GM19238 (cell line): ENCODE measurements around the gene EPB41L4A.

Source experiments
- DNase-seq: peaks from one replicate; pipeline ENCODE4 v3.0.0; 2011; ENCODE audit warnings: low spot score; ENCODE audit not compliant: insufficient read length

Gene EPB41L4A

DNA sequence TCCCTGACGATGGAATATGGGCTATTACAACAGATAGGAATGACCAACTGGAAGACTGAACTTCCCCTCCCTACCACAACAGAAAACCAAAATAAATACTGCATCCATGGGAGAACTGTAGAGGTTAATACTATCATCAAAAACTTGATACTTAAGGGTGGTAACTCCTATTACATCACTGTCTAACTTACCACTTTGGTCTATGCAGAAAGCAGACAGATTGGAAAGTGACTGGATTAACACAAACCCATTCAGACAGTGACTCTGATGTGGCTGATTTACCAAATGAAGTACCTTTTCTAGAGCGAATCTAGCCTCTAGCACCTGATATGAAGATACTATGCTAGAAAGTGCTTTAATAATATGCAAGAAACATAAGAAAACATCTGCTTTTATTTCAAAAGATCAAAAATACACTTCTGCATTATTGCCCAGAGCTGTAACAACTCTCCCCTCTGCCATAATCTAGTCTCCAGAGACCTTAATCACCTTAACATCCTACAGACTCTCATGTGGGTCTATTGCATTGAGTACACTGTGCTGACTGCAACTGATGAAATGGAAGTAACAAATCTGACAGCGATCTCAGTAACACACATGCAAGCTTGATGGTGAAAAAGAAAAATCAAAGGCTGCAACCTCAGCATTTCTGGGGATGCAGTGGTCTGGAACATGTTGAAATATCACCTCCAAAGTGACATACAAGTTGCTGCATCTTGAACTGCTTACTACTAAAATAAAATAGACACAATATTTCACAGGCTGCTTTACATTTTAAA is 62.7 kb downstream of the EPB41L4A start:
- DNase-seq, result no peak

DNA sequence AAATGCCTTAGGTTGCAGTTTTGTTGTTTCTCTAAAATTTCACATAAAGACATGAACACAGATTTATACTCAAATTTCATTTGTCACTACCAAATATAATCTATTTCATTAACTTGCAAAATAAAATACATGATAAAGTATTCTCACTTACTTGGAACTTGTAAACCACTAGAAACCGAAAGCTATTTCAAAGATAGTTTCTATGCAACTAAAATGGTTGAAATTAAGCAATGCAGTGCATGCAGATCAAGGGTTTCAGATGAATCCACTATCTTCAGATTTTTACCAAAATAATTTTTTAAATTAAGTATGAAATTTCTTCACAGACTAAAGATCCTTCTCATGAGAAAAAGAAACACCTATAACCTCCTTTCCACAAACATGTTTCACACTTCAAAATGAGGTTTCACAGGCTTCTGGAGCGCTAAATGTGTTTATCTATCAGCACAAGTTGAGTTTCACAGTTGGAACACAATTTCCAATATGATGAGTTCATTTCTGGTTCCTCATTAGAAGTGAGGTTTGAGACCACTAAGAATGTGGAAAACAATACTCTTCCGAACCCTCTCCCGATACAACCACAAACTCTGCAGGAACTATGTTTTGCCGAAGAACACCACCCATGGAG is 63.9 kb downstream of the EPB41L4A start:
- DNase-seq, result no peak

DNA sequence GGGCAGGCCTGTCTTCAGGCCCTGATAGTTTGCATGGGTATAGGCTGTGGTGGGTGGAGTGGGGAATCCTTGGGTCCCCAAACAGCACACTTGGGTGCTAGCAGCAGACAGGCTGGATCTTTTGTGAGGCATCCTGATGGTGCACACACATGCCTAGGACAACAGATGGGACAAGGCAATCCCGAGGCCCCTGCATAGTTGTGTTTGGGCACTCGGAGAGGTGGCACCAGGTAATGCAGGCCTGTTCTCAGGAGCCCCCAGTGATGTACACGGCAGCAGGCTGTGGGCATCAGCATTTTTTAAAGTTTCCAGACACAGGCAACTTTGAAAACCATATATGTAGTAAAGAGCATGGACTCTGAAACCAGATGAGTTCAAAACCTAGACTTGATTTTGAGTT is 65.4 kb downstream of the EPB41L4A start:
- DNase-seq, result no peak

DNA sequence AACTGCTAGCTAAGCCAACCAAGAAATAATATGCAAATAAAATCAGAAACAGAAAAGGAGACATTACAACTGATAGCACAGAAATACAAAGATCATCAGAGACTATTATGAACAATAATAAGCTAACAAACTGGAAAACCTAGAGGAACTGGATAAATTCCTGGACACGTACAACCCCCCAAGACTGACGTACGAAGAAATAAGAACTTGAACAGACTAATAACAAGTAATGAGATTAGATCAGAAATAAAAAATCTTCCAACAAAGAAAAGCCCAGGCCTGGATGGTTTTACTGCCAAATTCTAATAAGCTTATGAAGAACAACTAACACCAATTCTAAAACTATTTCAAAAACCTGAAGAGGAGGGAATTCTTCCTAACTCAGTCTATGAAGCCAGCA is 67.9 kb downstream of the EPB41L4A start:
- DNase-seq, result no peak

DNA sequence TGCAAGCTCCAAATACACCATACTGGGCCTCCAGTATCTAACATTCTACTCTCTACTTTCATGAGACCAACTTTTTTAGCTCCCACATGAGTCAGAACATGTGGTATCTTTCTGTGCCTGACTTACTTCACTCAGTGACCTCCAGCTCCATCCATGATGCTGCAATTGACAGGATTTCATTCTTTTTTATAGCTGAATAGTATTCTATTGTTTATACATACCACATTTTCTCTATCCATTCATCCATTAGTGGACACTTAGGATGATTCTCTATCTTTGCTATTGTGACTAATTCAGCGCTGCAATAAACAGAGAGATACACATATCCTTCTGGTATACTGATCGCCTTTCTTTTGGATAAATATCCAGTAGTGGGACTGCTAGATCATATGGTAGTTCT is 68.5 kb downstream of the EPB41L4A start:
- DNase-seq, result no peak

DNA sequence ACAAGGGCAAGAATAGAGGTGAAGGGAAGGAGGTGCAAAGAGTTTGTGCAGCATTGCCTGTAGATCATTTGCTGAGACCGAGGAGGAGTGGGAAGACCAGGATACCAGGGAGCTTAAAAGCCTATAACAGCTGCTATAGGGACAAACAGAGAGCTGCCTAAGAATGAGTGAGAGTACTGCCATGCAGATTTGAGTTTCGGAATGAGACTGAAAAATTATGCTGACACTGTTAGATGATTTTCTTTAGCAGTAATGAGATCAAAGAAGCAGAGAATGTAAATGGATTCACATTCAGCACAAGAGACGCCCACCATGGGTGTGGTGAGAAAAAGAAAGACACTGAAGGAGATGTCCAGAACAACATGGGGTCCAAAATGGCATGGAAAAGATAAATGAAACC is 69.7 kb downstream of the EPB41L4A start:
- DNase-seq, result no peak

DNA sequence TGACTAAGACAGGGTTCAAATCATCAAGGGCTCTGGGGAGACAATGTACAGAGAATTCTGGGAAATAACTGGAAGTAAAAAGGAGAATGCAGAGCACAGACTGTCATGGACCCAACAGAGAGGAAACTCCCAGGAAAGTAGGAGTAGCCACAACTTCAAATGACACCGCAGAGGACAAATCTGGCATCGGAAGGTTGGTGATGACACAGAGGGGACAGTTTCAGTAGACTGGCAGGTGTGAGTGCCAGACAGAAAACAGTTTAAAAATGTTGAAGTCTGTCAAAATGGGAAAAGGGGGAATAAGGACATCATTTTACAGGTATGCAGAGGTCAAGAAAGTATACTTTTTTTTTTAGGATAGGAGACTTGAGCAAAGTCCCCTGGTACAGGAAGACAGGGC is 70.2 kb downstream of the EPB41L4A start:
- DNase-seq, result no peak

DNA sequence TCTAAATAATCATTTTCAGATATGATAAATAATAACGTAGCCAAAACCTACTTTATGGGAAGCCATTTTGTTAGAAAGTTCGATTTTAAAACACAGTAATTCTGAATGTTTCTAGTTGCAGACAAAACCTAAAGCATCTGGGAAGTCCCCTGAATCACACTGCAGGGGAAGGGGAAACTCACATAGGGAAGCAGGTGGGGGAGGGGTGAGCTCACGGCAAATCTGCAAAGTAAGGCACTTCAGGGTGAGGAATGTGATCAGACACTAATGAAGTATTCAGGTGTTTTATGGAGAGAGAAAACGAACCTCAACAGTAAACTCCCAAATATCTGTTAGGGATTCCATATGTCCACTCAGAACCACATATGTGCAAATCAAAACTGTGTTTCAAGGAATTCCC is 70.7 kb downstream of the EPB41L4A start:
- DNase-seq, result no peak

DNA sequence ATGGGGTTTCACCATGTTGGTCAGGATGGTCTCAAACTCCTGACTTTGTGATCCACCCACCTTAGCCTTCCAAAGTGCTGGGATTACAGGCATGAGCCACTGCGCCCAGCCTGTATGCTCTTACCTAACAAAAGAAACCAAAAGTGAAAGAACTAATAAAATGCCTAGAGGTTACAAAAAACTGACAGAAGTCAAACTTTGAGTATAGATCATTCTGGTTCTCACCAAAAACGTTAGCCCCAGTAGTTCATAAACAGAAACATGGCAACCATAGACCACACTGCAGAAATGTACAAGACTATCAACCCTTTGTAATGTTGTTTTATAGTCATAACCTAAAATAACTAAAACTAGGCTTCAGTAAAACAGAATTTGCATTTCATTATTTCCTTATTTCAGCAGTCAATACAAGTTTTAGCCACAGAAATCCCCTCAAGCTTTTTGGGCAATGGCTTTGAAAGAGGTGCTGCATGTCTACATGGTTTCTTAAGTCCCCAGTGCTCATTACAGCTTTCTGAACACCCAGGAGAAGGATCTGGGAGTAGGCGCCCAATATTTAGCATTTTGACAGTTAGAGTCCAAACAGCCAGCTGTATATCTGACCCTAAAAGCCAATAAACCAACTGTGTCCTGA is 72.5 kb downstream of the EPB41L4A start:
- DNase-seq, result no peak

DNA sequence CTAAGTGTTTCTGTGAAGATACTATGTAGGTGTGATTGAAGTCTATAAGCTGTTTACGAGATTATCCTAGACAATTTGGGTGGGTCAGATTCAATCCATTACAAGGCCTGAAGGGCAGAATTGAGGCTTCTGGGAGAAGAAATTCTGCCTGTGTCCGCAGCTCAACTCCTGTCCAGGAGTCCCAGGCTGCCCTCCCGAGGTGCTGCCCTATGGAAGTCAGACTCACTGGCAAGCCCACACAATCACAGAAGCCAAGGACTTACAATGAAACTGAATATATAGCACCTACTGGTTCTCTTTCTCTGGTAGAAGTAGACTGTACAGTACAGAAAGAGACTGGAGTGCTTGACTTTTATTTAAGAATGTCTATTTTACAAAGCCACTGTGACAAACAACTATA is 74.5 kb downstream of the EPB41L4A start:
- no peak for DNase-seq

DNA sequence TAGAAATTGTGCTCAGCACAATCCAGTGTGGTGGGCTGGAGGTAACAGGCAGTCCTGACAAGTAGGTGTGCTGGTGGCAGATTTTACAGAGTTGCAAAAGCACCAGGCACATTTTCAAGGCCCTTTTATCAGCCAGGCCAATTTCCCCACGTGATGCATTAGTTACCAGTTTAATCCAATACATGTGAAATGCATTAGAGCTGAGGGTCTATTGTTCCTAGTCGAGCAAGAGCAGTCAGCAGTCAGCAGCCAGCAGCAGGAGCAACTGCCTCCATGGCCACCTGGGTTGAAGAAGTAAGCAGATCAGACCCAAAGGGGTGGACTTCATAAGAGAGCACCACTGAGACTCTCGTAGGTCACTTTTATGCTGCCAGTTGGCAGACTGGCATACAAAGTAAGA is 76.7 kb downstream of the EPB41L4A start:
- DNase-seq, result no peak

DNA sequence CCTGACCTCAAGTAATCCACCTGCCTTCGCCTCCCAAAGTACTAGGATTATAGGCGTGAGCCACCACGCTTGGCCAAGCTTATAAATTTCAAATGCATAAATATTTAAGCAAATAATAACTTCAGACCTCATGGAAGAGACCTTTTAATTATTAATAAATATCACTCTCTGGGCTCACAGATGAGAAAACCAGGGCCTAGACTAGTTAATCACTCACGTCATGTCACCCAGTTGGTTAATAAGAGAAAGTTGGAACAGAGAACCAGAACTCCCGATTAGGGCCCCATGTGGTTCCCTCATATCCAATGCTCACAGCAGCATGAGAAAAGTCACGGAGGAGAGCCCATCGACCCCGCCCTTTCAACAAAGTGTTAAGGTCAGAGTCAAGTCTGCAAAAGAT is 79.3 kb downstream of the EPB41L4A start:
- no peak for DNase-seq

DNA sequence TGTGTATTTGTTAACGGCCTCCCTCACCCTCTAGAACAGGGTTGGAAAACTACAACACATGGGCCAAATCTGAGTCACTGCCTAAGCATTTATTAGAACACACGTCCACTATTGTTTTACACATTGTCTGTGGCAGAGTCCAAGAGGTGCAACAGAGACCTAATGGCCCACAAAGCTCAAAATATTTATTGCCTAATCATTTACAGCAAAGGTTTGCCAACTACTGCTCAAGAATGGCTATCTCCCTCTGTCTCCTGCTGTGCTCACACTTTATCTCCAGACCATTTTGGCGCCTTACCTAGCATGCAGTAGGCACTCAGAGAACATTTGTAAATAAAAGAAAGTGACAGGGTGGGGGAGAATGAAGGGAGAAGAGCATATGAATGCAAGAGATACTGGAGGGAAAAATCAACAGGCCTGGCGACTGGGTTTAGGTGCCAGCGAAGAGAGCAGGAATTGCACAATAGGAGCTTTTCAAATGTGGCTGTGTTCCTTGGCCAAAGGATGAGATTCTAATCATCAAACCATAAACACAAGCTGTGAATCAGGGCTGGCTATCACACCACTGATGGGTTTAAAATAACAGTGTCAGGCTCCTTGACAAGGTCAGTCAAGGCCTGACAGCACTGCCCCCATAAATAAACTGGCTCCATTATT is 80.3 kb downstream of the EPB41L4A start:
- DNase-seq, result no peak

DNA sequence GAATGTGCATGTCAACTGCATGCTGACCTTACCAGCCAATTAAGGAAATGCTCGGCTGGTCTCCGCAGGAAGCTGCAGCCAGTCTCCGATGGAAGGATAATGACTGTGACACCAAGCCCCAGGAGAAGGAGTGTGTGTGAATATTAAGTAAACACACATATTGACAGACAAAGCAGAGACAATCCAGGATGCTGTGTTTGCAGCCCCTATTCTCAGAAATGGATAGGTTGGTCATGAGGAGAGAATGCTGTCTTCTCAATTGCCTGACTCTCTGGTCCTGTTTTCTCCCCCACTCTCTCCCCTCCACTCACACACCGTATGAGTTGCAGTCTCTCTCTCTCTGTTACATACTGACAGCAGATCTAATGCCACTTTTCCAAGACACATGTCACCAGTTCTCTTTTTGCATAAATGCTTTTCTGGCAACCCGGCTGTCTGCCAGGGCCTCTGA is 85.7 kb downstream of the EPB41L4A start:
- DNase-seq, result no peak

DNA sequence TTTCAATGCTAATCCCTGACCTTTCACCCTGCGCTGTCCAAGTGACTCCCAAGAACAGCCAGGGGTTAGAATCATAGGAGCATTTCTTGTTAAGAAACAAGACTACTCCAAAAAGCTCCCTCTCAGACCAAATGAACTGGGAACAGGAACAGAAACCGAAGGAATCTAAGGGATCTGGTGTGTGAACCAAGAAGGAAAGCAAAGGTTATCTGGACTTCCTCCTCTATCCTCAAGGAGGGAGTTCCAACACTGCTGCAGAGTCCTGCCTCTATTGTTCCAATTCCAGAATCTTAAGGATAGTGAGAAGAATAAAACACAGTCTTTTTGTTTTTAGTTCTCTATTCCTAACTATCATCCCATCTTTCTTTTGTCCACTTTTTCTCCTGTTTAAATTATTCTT is 87.2 kb downstream of the EPB41L4A start:
- DNase-seq, result no peak

DNA sequence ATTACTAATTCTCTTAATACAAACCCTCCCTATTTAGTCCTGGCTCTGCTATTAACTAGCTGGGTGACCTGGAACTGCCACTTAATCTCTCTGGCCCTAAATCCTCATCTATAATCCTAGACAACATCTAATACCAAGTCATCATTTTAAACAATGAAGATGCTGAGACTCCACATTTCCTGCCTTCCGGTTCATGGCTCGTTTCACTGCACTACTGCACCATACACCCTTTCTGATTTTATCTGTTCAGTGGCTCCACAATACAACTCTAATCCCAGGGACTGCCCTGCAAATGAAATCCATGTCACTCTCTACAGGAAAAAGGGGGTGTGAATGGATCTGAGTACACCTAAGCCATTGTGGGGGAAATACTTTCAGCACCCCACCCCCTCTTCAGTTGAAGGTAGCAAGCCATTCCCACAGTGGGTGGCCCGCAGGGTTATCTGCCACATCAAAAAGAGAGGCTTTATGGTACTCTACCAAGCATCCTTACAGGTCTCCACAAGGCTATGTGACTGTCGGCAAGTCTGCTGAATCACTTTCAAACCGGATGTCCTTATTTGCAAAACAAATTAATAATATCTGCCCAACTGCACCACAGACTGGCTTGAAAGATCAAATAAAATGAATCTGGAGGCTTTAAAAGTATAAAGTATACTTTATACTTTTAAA is 89.5 kb downstream of the EPB41L4A start:
- peak; percentile 37 for DNase-seq

DNA sequence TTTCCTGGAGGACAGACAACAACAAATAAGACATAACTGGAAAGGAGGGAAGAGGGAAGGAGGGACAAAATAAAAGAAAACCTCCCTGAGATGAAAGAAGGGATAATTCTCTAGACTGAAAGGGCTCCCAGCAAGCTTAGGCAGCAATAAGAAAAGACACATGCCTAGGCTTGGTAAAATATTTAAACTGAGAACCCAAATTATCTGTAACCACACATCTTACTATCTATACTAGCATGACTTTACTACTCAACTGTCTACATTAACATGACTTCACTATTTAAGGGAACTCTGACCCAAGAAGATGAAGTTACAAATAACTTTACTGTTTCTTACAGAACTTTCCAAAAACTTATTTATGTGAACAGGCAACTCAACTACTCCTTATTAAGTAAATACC is 95.9 kb downstream of the EPB41L4A start:
- no peak for DNase-seq

DNA sequence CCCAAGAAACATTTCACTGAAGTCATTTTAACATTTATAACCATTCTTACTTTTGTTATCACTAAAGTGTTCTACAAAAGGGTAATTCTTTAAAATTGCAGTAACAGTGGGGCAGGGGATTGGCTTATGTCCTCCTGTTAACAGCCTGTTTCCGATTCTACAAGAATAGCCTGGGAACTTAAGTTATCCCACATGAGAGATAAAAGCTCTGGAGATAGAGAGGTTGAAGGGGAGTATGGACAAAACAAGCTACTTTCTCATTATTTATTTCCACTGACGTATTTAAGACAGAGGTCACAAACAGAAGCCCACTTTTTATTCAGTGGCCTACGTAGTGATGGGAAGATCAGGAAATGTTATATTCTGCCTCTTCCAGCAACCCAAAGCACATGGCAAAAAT is 98.7 kb downstream of the EPB41L4A start:
- DNase-seq, result no peak

DNA sequence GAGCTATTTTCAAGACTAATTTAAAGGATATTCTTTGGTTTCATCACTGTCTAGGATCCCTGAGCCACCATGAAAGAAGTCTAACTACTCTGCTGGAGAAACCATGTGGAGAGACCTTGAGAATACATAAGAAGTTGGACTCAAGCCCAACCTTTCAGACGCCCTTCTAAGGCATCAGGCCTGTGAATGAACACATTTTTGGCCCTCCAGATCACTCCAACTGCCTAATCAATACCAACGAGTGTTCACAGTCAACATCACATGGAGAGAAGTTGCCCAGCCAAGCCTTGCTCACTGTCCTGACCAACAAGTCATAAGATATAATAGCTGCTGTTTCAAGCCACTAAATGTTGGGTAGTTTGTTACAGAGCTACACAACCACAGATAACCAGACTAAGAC is 100.7 kb downstream of the EPB41L4A start:
- no peak for DNase-seq

DNA sequence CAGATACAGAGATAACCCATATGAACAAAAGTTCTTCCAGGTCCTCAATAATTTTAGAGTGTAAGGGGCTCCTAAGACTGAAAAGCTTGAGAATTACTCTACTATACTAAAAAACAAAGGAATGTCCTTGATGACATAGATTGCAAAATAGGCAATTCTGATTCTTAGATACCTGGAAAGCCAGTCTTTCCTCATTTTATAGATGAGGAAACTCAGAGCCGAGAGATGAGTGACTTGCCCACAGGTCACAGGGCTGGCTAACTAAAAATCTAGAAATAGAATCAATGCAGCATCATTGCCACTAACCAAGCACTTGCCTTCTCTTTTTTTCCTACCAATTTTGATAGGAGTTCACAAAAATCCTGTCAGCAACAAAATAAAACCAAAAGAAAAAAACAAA is 101.2 kb downstream of the EPB41L4A start:
- no peak for DNase-seq

DNA sequence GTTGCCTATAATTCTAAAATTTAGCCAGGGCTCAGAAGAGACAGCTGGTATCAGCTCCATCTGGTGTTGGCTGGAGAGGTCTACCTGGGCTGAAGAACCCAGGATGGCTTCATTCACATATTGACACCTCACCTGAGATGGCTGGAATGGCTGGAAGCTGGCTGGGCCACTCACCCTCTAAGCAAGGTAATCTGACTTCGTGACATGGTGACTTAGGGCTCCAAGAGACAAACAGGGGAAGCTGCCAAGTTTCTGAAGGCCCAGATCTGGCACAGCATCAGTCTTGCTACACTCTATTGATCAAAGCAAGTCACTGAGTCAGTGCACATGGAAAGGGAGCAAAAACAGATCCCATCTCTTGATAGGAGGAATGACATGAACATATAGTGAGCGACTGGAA is 102.3 kb downstream of the EPB41L4A start:
- no peak for DNase-seq

DNA sequence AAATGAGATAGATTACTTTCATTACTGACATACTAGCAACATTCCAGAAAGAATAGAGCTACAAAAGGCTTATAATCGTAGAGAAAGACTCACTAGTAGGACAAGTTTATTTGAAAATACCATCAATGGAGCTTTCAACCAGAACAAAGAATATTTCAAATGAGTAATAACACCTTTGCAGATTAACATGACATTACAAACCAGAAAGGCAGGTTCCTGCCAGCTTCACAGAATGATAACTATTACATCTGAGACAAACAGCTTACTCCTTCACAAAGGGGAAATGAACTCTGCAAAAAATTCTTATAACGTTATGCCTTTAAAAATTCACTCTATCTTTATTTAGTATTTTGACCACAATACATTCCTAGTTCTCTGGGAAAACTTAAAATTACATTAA is 103.1 kb downstream of the EPB41L4A start:
- DNase-seq, result no peak
